SK-N-SH (cell line): ENCODE measurements around the gene KRTAP10-10. TPM values are rescaled to one million over a fixed set of nuclear protein-coding genes. Genes with fewer than 3 reads are reported as not detected.
"Not testable (repeated sequence)": the region's sequence is repeated elsewhere in the genome, so short reads cannot be mapped to it uniquely, and the experiment has no call there.

Source experiments
- CTCF ChIA-PET: fragments of 300-600, 350-600 bp; formaldehyde crosslinking; extraction: SDS; loops from one replicate; lab custom pipeline; 2021; lab: Yijun Ruan, JAX
- POLR2A ChIA-PET: fragments of 350-600 bp; sonication (Branson Sonifier 250); formaldehyde crosslinking; extraction: SDS; loops from one replicate; lab custom pipeline; 2020; ENCODE audit warnings: antibody characterized with exemption, inconsistent platforms; lab: Yijun Ruan, JAX
- DNase-seq: peaks from one replicate; pipeline ENCODE4 v3.0.0; 2012
- H2AFZ ChIP-seq: fragments of 200-600 bp; sonication (generic); 2 replicates; pipeline ENCODE4 v1.8.1; 2016; ENCODE audit warnings: antibody characterized with exemption, mild to moderate bottlenecking, low read depth
- H3F3A ChIP-seq: fragments of 200-600 bp; sonication (generic); replicated peaks from 2 replicates; pipeline ENCODE3; 2016; ENCODE audit warnings: antibody characterized with exemption, mild to moderate bottlenecking; ENCODE audit not compliant: insufficient read depth
- H3K27ac ChIP-seq, 2 experiments: fragments of 200-500 bp in 1 of 2; fragments of 200-600 bp in 1 of 2; sonication (Bioruptor generic) in 1 of 2; sonication (generic), shearing (Covaris generic) in 1 of 2; 2 replicates each; pipeline versions ENCODE4 v1.5.1 to v1.6.1; 2014 to 2016; ENCODE audit warnings: low read depth in 2 of 2, inconsistent platforms in 1 of 2, low read length in 1 of 2, mild to moderate bottlenecking in 1 of 2, mixed read lengths in 1 of 2
- H3K27me3 ChIP-seq: fragments of 200-600 bp; sonication (generic), shearing (Covaris generic); 2 replicates; pipeline ENCODE4 v1.6.1; 2016; ENCODE audit warnings: mixed run types; ENCODE audit not compliant: insufficient read depth
- H3K36me3 ChIP-seq, 2 experiments: fragments of 200-500 bp in 1 of 2; fragments of 200-600 bp in 1 of 2; sonication (Bioruptor generic) in 1 of 2; sonication (generic) in 1 of 2; replicated peaks in 1 of 2; 2 replicates each; pipeline versions ENCODE3 to v1.5.1; 2014 to 2016; ENCODE audit warnings: low read length in 1 of 2, mild to moderate bottlenecking in 1 of 2; ENCODE audit not compliant: insufficient read depth in 2 of 2, control insufficient read depth in 1 of 2
- H3K4me1 ChIP-seq, 2 experiments: fragments of 200-500 bp in 1 of 2; fragments of 200-600 bp in 1 of 2; sonication (Bioruptor generic) in 1 of 2; sonication (generic), shearing (Covaris generic) in 1 of 2; 2 replicates each; pipeline versions ENCODE4 v1.5.1 to v1.6.1; 2014 to 2016; ENCODE audit warnings: low read depth in 1 of 2, low read length in 1 of 2, mixed run types in 1 of 2; ENCODE audit not compliant: insufficient read depth in 2 of 2, control insufficient read depth in 1 of 2
- H3K4me2 ChIP-seq: fragments of 200-600 bp; sonication (generic), shearing (Covaris generic); 2 replicates; pipeline ENCODE4 v1.6.1; 2017; ENCODE audit warnings: mixed run types
- H3K4me3 ChIP-seq, 2 experiments: fragments of 200-500 bp in 1 of 2; fragments of 200-600 bp in 1 of 2; sonication (Bioruptor generic) in 1 of 2; sonication (generic), shearing (Covaris generic) in 1 of 2; 2 replicates each; pipeline versions ENCODE4 v1.5.1 to v1.8.1; 2014 to 2016; ENCODE audit warnings: low read depth in 2 of 2, inconsistent platforms in 1 of 2, low read length in 1 of 2, mild to moderate bottlenecking in 1 of 2, mixed read lengths in 1 of 2, moderate library complexity in 1 of 2
- H3K79me2 ChIP-seq: fragments of 200-600 bp; sonication (generic); 2 replicates; pipeline ENCODE4 v1.8.1; 2017; ENCODE audit warnings: mild to moderate bottlenecking; ENCODE audit not compliant: insufficient read depth
- H3K9ac ChIP-seq: fragments of 200-600 bp; sonication (generic); 2 replicates; pipeline ENCODE4 v1.6.1; 2017; ENCODE audit warnings: mixed run types
- H3K9me2 ChIP-seq: fragments of 200-600 bp; sonication (generic); 2 replicates; pipeline ENCODE4 v1.6.1; 2017; ENCODE audit warnings: mixed run types
- H3K9me3 ChIP-seq: fragments of 200-600 bp; sonication (generic); 2 replicates; pipeline ENCODE4 v1.6.1; 2017; ENCODE audit warnings: mixed run types, mild to moderate bottlenecking, moderate library complexity
- H4K20me1 ChIP-seq: fragments of 200-600 bp; sonication (generic); 2 replicates; pipeline ENCODE4 v1.6.1; 2017; ENCODE audit warnings: mild to moderate bottlenecking, mixed run types; ENCODE audit not compliant: insufficient read depth
- ELF1 ChIP-seq: IDR thresholded peaks from 2 replicates; pipeline ENCODE4 v1.4.0; 2012
- GABPA ChIP-seq: IDR thresholded peaks from 2 replicates; pipeline ENCODE4 v1.4.0; 2012; ENCODE audit warnings: low read depth, mild to moderate bottlenecking
- JUND ChIP-seq: IDR thresholded peaks from 2 replicates; pipeline ENCODE4 v1.4.0; 2012
- SIN3A ChIP-seq: IDR thresholded peaks from 2 replicates; pipeline ENCODE4 v1.6.1; 2012; ENCODE audit warnings: low read depth, mild to moderate bottlenecking, low read length, moderate library complexity, borderline replicate concordance
- WGBS: methylation state at CpG from one replicate; pipeline ENCODE4 v1.1.6; 2017; ENCODE audit warnings: low lambda C conversion rate; 5-methylcytosine and 5-hydroxymethylcytosine counted together
- polyA plus RNA-seq, 3 experiments: library from polyadenylated mRNA; depleted of rRNA; stranded (reverse); fragments of >200 nt; gene quantifications; 2 replicates each; pipeline ENCODE4 v1.2.3, GENCODE V29; 2012
- TF ChIP-seq, protein P1 (sequence below): IDR thresholded peaks from 2 replicates; pipeline ENCODE4 v1.4.0; 2012; ENCODE audit warnings: low read depth, borderline replicate concordance

The KRTAP10-10 gene
- polyA plus RNA-seq, 1 of the 3 experiments (the other 2 are of a cell fraction): not detected

DNA sequence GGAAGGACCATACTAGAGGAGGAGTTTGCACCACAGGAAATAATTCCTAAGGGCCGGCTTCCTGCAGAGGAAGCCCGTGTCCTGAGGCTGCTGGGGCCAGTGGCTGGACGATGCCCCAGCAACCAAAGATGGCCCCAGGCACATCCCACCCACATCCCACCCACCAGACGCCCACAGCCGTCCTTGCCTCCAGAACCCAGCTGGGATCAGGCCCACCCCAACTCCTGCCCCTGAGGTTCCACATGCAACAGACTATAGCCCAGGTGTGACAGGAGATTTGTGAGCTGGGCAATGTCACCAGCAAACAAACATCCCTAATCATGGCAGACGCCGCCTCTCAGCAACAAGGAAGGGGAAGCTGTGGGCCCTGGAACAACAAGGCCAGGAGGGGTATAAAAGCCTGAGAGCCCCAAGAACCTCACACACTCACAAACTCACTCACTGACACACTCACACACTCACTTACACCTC, 10.4 kb upstream of the KRTAP10-10 start, which contains the start of gene KRTAP10-9 (continued):
- TF ChIP-seq SIN3A (no peak), GABPA (no peak)

DNA sequence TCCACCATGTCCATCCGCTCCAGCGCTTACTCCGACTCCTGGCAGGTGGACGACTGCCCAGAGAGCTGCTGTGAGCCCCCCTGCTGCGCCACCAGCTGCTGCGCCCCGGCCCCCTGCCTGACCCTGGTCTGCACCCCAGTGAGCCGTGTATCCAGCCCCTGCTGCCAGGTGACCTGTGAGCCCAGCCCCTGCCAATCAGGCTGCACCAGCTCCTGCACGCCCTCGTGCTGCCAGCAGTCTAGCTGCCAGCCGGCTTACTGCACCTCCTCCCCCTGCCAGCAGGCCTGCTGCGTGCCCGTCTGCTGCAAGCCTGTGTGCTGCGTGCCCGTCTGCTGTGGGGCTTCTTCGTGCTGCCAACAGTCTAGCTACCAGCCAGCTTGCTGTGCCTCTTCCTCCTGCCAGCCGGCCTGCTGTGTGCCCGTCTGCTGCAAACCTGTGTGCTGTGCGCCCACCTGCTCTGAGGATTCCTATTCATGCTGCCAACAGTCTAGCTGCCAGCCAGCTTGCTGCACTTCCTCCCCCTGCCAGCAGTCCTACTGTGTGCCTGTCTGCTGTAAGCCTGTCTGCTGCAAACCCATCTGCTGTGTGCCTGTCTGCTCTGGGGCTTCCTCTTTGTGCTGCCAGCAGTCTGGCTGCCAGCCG, 9.9 kb upstream of the KRTAP10-10 start:
- H3F3A ChIP-seq, H3K36me3 ChIP-seq, H3K9ac ChIP-seq, H2AFZ ChIP-seq, H3K4me1 ChIP-seq, H3K4me3 ChIP-seq, H3K27ac ChIP-seq, DNase-seq, H3K9me2 ChIP-seq, H3K4me2 ChIP-seq, POLR2A ChIA-PET, H4K20me1 ChIP-seq, H3K79me2 ChIP-seq, H3K9me3 ChIP-seq: not testable (repeated sequence)
- WGBS: 10% methylated on average over 6 of the region's 20 CpGs
- peaks cover 11% of the 10 kb centered on the region; the same call in 1 of the 2 replicates for H3K27me3 ChIP-seq
- CTCF ChIA-PET: interaction anchor here (4.4 kb wide), 1 partner anchor 166 kb away, joined by 15 read pairs; no protein-coding TSS in a partner anchor

DNA sequence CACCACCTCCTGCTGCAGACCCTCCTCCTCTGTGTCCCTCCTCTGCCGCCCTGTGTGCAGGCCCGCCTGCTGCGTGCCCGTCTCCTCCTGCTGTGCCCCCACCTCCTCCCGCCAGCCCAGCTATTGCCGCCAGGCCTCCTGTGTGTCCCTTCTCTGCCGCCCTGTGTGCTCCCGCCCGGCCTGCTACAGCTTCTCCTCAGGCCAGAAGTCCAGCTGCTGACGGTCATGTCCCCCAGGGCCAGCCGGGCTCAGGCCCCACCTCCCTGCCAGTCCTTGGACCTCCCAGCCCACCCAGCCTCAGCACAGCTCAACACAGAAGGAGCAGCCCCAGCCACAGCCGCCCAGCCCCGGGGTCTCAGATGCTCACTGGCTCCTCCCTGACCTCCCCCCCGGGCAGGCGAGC, 9.3 kb upstream of the KRTAP10-10 start:
- H3K9me2 ChIP-seq, H3K27ac ChIP-seq, H3K4me1 ChIP-seq, POLR2A ChIA-PET, DNase-seq, H3F3A ChIP-seq, H3K79me2 ChIP-seq, H2AFZ ChIP-seq, H4K20me1 ChIP-seq, H3K4me3 ChIP-seq, H3K9ac ChIP-seq, H3K4me2 ChIP-seq, H3K36me3 ChIP-seq: not testable (repeated sequence)
- peaks cover 15% of the 10 kb centered on the region; the same call in 1 of the 2 replicates for H3K9me3 ChIP-seq
- CTCF ChIA-PET: interaction anchor here (4.4 kb wide), 1 partner anchor 166 kb away, joined by 15 read pairs; no protein-coding TSS in a partner anchor
- WGBS: 4% methylated on average over 7 of the region's 15 CpGs
- H3K27me3 ChIP-seq: peaks cover 11% of the 10 kb centered on the region; the same call in 1 of the 2 replicates

DNA sequence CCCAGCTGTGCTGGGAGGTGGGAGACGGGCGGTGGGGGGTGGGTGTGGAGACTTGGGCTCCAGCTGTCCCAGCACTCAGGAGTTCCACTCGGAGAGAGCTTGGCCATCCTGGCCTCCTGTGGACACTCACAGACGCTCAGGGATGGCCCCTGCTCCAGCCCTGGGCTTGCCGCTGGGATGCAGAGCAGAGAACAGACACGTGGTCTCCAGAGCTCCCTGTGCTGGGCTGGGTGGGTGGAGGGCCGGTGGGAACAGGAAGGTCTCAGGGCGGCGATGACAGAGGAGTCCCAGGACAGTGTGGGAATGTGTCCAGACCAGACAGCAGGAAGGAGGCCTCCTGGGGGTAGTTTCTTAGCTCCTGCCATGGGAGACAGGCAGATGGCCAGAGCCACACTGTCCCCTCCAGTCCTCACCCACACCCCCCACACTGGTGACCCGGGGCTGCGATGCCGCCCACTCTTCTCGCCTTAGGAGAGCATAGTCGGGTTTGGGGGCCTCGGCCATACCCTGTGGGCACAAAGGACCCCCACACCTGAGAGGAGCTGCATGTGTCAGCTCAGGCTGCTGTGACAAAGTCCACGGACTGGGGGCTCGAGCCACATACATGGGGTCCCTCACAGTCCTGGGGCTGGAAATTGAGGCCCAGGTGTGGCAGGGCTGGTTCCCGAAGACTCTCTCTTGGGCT, 8.3 kb upstream of the KRTAP10-10 start:
- Histone ChIP-seq H4K20me1 (no peaks in the 10 kb centered on the region), H3K36me3 (no peaks in the 10 kb centered on the region), H3K9me3 (peaks cover 11% of the 10 kb centered on the region; the same call in 1 of the 2 replicates), H3K9ac (no peak overlapping the region), H3F3A (no peaks in the 10 kb centered on the region), H2AFZ (no peak overlapping the region), H3K4me1 (no peaks in the 10 kb centered on the region; a peak in 1 of 4 replicates), H3K4me2 (no peak overlapping the region), H3K27me3 (peaks cover 11% of the 10 kb centered on the region; the same call in 1 of the 2 replicates), H3K4me3 (no peak overlapping the region), H3K27ac (no peak overlapping the region), H3K79me2 (no peaks in the 10 kb centered on the region), H3K9me2 (no peaks in the 10 kb centered on the region)
- TF ChIP-seq GABPA: no peak
- no peak for TF ChIP-seq JUND
- TF ChIP-seq ELF1: no peak
- TF ChIP-seq, protein P1, sequence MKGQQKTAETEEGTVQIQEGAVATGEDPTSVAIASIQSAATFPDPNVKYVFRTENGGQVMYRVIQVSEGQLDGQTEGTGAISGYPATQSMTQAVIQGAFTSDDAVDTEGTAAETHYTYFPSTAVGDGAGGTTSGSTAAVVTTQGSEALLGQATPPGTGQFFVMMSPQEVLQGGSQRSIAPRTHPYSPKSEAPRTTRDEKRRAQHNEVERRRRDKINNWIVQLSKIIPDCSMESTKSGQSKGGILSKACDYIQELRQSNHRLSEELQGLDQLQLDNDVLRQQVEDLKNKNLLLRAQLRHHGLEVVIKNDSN: no peak
- POLR2A ChIA-PET: no interaction called here
- 13% methylated on average over 9 of the region's 18 CpGs for WGBS
- CTCF ChIA-PET: interaction anchor here (4.4 kb wide), 1 partner anchor 165 kb away, joined by 15 read pairs; no protein-coding TSS in a partner anchor
- DNase-seq: no peak
